Prostate gland (tissue), 2 donors: ENCODE results near the gene ZFP1. TPM values are rescaled to one million over a fixed set of nuclear protein-coding genes. Genes with fewer than 3 reads are reported as not detected.

Source experiments
- DNase-seq: peaks from one replicate; pipeline ENCODE4 v3.0.0-alpha.2; 2019; ENCODE audit warnings: low spot score
- H3K27ac ChIP-seq, 2 donors: fragments of 200-600 bp; sonication (generic); 2 replicates each; pipeline ENCODE4 v1.5.1; 2017 to 2019
- H3K27me3 ChIP-seq: fragments of 200-600 bp; sonication (generic); replicated peaks from 2 replicates; pipeline ENCODE4 v1.5.1; 2019; ENCODE audit not compliant: insufficient read depth
- H3K36me3 ChIP-seq, 2 donors: fragments of 200-600 bp; sonication (generic); 1 replicate in 1 of 2; 2 replicates in 1 of 2; pipeline versions ENCODE4 v1.5.1 to v1.8.1; 2017 to 2019
- H3K4me1 ChIP-seq: fragments of 200-600 bp; sonication (generic); replicated peaks from 2 replicates; pipeline ENCODE4 v1.5.1; 2019
- H3K4me3 ChIP-seq, 2 donors: fragments of 200-600 bp; sonication (generic); 2 replicates each; pipeline ENCODE4 v1.5.1; 2017 to 2019
- H3K9me3 ChIP-seq: fragments of 200-600 bp; sonication (generic); 2 replicates; pipeline ENCODE4 v1.5.1; 2017
- POLR2A ChIP-seq: fragments of 450-650 bp; IDR thresholded peaks from one replicate; pipeline ENCODE4 v1.6.1; 2016; ENCODE audit warnings: antibody characterized with exemption, mild to moderate bottlenecking
- POLR2AphosphoS5 ChIP-seq: sonication (generic); formaldehyde crosslinking; IDR thresholded peaks from one replicate; pipeline ENCODE4 v1.6.1; 2017; ENCODE audit warnings: antibody characterized with exemption
- WGBS: methylation state at CpG from one replicate; pipeline ENCODE4 v1.1.5; 2018; 5-methylcytosine and 5-hydroxymethylcytosine counted together
- intact Hi-C: fragments of 100-400 bp; cut with DNase I; formaldehyde crosslinking; loops from one replicate; pipeline ENCODE4 v1.14.2; 2022
- total RNA-seq, 2 donors: library from RNA; depleted of rRNA; stranded (reverse); fragments of >200 nt; gene quantifications; one replicate each; pipeline ENCODE4 v1.1.0, GENCODE V29; 2016
- TF ChIP-seq, protein P1 (sequence below), 4 experiments: fragments of 200-600 bp in 2 of 4; fragments of 450-650 bp in 2 of 4; sonication (generic) in 2 of 4; IDR thresholded peaks; 1 replicate in 3 of 4; 2 replicates in 1 of 4; pipeline ENCODE4 v1.5.1; 2016 to 2019; ENCODE audit warnings: antibody characterized with exemption in 4 of 4, mild to moderate bottlenecking in 2 of 4, moderate library complexity in 2 of 4

The ZFP1 gene
- total RNA-seq, 2 donors from 2014 or later = 9.8 to 10.3 TPM

DNA sequence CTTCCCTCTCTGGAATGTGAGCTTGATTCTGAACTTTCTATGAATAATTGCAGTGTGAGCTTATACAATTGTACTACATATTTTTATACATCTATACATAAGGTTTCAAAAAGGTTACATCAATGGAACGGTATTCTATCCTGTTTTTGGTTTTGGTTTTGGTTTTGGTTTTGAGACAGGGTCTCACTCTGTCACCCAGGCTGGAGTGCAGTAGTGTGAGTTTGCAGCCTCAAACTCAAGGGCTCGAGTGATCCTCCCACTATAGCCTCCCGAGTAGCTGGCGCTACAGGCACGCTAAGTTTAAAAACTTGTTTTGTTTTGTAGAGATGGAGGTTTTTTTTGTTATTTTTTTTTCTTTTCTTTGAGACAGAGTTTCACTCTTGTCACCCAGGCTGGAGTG is 71.5 kb downstream of the ZFP1 start:
- TF ChIP-seq, protein P1, sequence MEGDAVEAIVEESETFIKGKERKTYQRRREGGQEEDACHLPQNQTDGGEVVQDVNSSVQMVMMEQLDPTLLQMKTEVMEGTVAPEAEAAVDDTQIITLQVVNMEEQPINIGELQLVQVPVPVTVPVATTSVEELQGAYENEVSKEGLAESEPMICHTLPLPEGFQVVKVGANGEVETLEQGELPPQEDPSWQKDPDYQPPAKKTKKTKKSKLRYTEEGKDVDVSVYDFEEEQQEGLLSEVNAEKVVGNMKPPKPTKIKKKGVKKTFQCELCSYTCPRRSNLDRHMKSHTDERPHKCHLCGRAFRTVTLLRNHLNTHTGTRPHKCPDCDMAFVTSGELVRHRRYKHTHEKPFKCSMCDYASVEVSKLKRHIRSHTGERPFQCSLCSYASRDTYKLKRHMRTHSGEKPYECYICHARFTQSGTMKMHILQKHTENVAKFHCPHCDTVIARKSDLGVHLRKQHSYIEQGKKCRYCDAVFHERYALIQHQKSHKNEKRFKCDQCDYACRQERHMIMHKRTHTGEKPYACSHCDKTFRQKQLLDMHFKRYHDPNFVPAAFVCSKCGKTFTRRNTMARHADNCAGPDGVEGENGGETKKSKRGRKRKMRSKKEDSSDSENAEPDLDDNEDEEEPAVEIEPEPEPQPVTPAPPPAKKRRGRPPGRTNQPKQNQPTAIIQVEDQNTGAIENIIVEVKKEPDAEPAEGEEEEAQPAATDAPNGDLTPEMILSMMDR (IDR thresholded peaks at IDR 0.05) = no peak
- TF ChIP-seq POLR2A = no peak
- TF ChIP-seq POLR2AphosphoS5 = no peak
- WGBS = 79% methylated on average over 5 of the region's 5 CpGs
- Histone ChIP-seq H3K27ac (no peak overlapping the region), H3K4me3 (no peak overlapping the region), H3K9me3 (no peaks in the 10 kb centered on the region), H3K27me3 (no peaks in the 10 kb centered on the region), H3K4me1 (no peaks in the 10 kb centered on the region), H3K36me3 (no peaks in the 10 kb centered on the region)
- DNase-seq = no peak
- intact Hi-C loops = no loop called here

Other genes with a start within 250 kb of the ZFP1 start
- 10 to 100 TPM; 38.5 to 62.6 TPM for gene WDR59, start 163.4 kb upstream of the ZFP1 start, total RNA-seq
- gene ZNRF1, start 149.5 kb upstream of the ZFP1 start, total RNA-seq = 10 to 100 TPM; 15.6 to 64.2 TPM
- 10 to 100 TPM; 26.6 to 55.3 TPM for gene LDHD, start 31.7 kb upstream of the ZFP1 start, total RNA-seq
- not detected for gene CTRB2, start 58.6 kb downstream of the ZFP1 start, total RNA-seq
- 1 to 10 TPM in 1 of 2 donors, not detected in 1; 7.0 TPM for gene CTRB1, start 70.5 kb downstream of the ZFP1 start, total RNA-seq
- 100 to 1,000 TPM in 1 of 2 donors, 10 to 100 TPM in 1; 51.1 to 181 TPM for gene BCAR1, start 103.1 kb downstream of the ZFP1 start, total RNA-seq